Fibroblast of mammary gland (primary cell): Measurements from ENCODE around the gene SRI.

Source experiments
- DNase-seq: peaks from one replicate; pipeline ENCODE4 v3.0.0-alpha.2; 2010; ENCODE audit warnings: low read depth
- H3K4me3 ChIP-seq: 2 replicates; pipeline ENCODE4 v1.5.1; 2011; ENCODE audit warnings: low read depth, mild to moderate bottlenecking, low read length, moderate library complexity; ENCODE audit not compliant: control insufficient read depth
- CTCF ChIP-seq: conservative IDR thresholded peaks from 2 replicates; pipeline ENCODE4 v1.5.1; 2011; ENCODE audit warnings: low read depth, low read length, inconsistent platforms; ENCODE audit not compliant: control insufficient read depth, insufficient read depth

The SRI gene

GRCh38 chr7:88204525-88205110 is 15.2 kb downstream of the SRI start:
- H3K4me3 ChIP-seq: no peak overlapping the region
- no peak for TF ChIP-seq CTCF

GRCh38 chr7:88203401-88203800 is 16.4 kb downstream of the SRI start:
- DNase-seq: no peak
- no peak overlapping the region for H3K4me3 ChIP-seq
- no peak for TF ChIP-seq CTCF

More at GRCh38 chr7:88204525-88205110, 15.2 kb downstream of the SRI start:
- DNase-seq: no peak

- no peak for DNase-seq
- no peak for TF ChIP-seq CTCF
- H3K4me3 ChIP-seq: no peak overlapping the region
Measured at GRCh38 chr7:88202799-88203198, 17.0 kb downstream of the SRI start.

GRCh38 chr7:88202278-88202677 is 17.6 kb downstream of the SRI start:
- no peak overlapping the region for H3K4me3 ChIP-seq
- TF ChIP-seq CTCF: no peak
- no peak for DNase-seq

GRCh38 chr7:88201305-88201704 is 18.5 kb downstream of the SRI start:
- H3K4me3 ChIP-seq: no peak overlapping the region
- DNase-seq: no peak
- no peak for TF ChIP-seq CTCF

- DNase-seq: no peak
- TF ChIP-seq CTCF: no peak
- no peak overlapping the region for H3K4me3 ChIP-seq
Measured at GRCh38 chr7:88200789-88201188, 19.0 kb downstream of the SRI start.

- no peak overlapping the region for H3K4me3 ChIP-seq
- TF ChIP-seq CTCF: no peak
- no peak for DNase-seq
Measured at GRCh38 chr7:88200261-88200660, 19.6 kb downstream of the SRI start.
